ENCODE data around the gene ZNF423.

DNA sequence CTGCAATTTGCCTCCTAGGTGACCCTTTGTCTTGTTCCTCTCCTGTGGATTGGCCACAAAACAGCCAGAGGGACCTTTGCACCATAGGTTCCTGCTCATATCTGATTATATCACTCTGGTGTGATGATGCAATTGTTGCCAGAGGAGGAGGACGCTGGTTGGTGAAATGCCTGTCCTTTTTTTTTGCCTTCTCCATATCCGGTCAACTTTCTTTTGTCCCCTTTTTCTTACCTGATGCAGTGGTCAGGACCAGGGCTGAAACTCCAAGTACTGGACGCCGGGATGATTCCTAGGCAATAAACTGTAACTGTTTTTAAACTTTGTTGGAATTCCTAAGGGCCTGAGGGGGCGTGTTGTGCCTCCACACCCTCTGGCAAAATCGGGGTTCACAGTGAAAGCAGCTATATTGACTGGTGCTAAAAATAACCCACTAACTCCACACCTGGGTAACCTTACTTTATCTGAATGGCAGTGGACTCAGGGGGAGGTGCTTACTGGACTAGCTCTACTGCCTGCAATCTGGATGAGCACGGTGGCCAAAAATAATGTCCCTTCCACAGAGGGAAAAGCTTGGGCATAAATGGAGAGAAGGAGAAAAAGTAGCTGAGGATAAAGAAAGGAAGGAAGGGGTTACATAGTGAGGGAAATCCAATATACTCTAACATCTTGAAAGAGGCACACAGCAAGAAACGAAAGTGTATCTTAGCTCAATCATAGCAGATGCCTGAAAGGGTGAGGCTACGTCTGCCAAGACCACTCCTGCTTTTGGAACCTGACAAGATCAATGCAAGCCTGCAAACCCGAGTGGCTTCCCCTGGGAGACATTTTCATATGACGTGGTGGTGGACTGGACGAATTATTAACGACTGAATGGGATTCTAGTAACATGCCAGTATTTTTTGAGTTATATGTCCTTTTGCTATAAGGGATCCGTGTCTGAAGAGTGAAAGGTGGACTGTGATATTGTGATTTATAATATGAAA is 28.4 kb upstream of the ZNF423 start:
- TF ChIP-seq, protein P1, sequence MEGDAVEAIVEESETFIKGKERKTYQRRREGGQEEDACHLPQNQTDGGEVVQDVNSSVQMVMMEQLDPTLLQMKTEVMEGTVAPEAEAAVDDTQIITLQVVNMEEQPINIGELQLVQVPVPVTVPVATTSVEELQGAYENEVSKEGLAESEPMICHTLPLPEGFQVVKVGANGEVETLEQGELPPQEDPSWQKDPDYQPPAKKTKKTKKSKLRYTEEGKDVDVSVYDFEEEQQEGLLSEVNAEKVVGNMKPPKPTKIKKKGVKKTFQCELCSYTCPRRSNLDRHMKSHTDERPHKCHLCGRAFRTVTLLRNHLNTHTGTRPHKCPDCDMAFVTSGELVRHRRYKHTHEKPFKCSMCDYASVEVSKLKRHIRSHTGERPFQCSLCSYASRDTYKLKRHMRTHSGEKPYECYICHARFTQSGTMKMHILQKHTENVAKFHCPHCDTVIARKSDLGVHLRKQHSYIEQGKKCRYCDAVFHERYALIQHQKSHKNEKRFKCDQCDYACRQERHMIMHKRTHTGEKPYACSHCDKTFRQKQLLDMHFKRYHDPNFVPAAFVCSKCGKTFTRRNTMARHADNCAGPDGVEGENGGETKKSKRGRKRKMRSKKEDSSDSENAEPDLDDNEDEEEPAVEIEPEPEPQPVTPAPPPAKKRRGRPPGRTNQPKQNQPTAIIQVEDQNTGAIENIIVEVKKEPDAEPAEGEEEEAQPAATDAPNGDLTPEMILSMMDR (IDR thresholded peaks at IDR 0.05) = no peak
- TF ChIP-seq POLR2A (IDR thresholded peaks at IDR 0.05) = no peak

Measured in Peyer's patch (tissue), 4 donors.